DOHH2 (cell line): ENCODE measurements around the gene B3GNT3.

Experiments
- H3F3A ChIP-seq: fragments of 200-600 bp; sonication (generic), shearing (Covaris generic); 2 replicates; pipeline ENCODE4 v1.6.0; 2016; ENCODE audit warnings: antibody characterized with exemption, mild to moderate bottlenecking; ENCODE audit not compliant: control insufficient read depth, insufficient read depth
- H3K27ac ChIP-seq: fragments of 200-600 bp; sonication (generic); 2 replicates; pipeline ENCODE4 v1.5.1; 2014; ENCODE audit warnings: low read depth, mild to moderate bottlenecking, low read length, moderate library complexity
- H3K27me3 ChIP-seq: fragments of 200-600 bp; sonication (generic); 2 replicates; pipeline ENCODE4 v1.6.1; 2014; ENCODE audit warnings: mild to moderate bottlenecking, low read length, mixed read lengths; ENCODE audit not compliant: control insufficient read depth
- H3K36me3 ChIP-seq: fragments of 200-600 bp; sonication (generic); 2 replicates; pipeline ENCODE4 v1.6.1; 2014; ENCODE audit warnings: mild to moderate bottlenecking, low read length, moderate library complexity, mixed read lengths; ENCODE audit not compliant: control insufficient read depth
- H3K4me1 ChIP-seq: fragments of 200-600 bp; sonication (generic); 2 replicates; pipeline ENCODE4 v1.6.1; 2014; ENCODE audit warnings: mild to moderate bottlenecking, low read length, mixed read lengths; ENCODE audit not compliant: control insufficient read depth
- H3K4me2 ChIP-seq: fragments of 200-600 bp; sonication (generic); 2 replicates; pipeline ENCODE4 v1.6.0; 2014; ENCODE audit warnings: mild to moderate bottlenecking, low read length, moderate library complexity
- H3K4me3 ChIP-seq: fragments of 200-600 bp; sonication (generic); 2 replicates; pipeline ENCODE4 v1.5.1; 2014; ENCODE audit warnings: mild to moderate bottlenecking, low read length, mixed read lengths
- H3K79me2 ChIP-seq: fragments of 200-600 bp; sonication (generic); 2 replicates; pipeline ENCODE4 v1.6.1; 2014; ENCODE audit warnings: mild to moderate bottlenecking, low read length, mixed read lengths; ENCODE audit not compliant: control insufficient read depth
- H3K9me2 ChIP-seq: fragments of 200-600 bp; sonication (generic); replicated peaks from 2 replicates; pipeline ENCODE4 v1.6.1; 2014; ENCODE audit warnings: mild to moderate bottlenecking, low read length, mixed read lengths; ENCODE audit not compliant: control insufficient read depth
- H3K9me3 ChIP-seq: fragments of 200-600 bp; sonication (generic); 2 replicates; pipeline ENCODE4 v1.6.1; 2014; ENCODE audit warnings: antibody characterized with exemption, low read length, mixed read lengths; ENCODE audit not compliant: control insufficient read depth, insufficient read depth
- H4K20me1 ChIP-seq: fragments of 200-600 bp; sonication (generic); 2 replicates; pipeline ENCODE4 v1.6.0; 2014; ENCODE audit warnings: low read depth, mild to moderate bottlenecking, antibody characterized with exemption, low read length, moderate library complexity; ENCODE audit not compliant: control insufficient read depth, insufficient read depth
- EZH2phosphoT487 ChIP-seq: fragments of 200-600 bp; sonication (generic); IDR thresholded peaks from 2 replicates; pipeline ENCODE4 v1.6.1; 2017; ENCODE audit warnings: borderline replicate concordance, mild to moderate bottlenecking, antibody characterized with exemption, low read length, moderate library complexity, mixed read lengths
- TF ChIP-seq, protein P1 (sequence below): fragments of 200-600 bp; sonication (generic); IDR thresholded peaks from one replicate; pipeline ENCODE4 v1.5.1; 2014; ENCODE audit warnings: antibody characterized with exemption, mild to moderate bottlenecking, low read depth, low read length; ENCODE audit not compliant: poor library complexity, severe bottlenecking

The B3GNT3 gene

DNA sequence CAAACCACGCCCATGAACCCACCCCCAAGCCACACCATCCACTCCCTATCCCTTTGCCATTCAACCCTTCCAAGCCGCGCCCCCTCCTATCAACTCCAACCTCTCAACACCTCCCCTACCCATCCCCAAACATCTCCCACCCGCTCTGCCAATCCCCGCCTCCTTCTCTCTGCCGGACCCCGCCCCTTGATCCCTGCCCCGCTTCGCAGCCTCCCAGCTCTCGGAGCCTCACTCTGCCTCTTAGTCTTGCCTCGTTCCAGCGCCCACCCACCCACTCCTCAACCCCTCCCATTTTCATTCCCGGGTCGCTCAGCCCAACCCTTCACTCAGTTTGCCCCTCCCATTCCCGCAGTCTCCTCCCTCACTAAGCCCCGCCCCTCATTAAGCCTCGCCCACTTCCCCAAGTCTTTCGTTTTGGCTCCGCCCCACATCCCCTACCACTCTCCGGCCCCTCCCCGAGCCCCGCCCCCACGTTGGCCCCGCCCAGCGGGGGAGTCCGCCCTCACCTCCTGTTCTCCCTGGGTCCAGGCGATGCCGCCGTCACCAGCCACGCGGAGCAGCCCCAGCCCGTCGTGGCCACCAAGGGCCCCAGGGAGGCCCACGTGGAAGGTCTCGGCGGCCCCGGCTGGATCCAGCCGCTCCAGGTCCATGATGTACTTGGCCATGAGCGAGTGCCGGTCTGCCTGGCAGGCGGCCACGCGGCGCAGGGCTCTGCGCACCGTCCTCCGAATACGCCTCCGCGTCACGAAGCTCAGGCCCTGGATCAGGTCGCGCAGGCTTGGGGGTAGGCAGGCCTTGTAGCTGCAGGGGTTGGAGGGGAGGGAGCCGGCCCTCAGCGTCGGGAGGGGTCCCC, 47.1 kb downstream of the B3GNT3 start:
- Histone ChIP-seq H3K4me3 (no peak overlapping the region), H3K4me1 (peaks cover 2% of the 10 kb centered on the region), H3F3A (no peaks in the 10 kb centered on the region), H3K4me2 (no peak overlapping the region), H3K79me2 (no peaks in the 10 kb centered on the region), H3K9me3 (no peaks in the 10 kb centered on the region), H3K27ac (no peak overlapping the region), H3K9me2 (no peaks in the 10 kb centered on the region), H3K36me3 (no peaks in the 10 kb centered on the region), H3K27me3 (no peaks in the 10 kb centered on the region), H4K20me1 (no peaks in the 10 kb centered on the region)
- TF ChIP-seq, protein P1, sequence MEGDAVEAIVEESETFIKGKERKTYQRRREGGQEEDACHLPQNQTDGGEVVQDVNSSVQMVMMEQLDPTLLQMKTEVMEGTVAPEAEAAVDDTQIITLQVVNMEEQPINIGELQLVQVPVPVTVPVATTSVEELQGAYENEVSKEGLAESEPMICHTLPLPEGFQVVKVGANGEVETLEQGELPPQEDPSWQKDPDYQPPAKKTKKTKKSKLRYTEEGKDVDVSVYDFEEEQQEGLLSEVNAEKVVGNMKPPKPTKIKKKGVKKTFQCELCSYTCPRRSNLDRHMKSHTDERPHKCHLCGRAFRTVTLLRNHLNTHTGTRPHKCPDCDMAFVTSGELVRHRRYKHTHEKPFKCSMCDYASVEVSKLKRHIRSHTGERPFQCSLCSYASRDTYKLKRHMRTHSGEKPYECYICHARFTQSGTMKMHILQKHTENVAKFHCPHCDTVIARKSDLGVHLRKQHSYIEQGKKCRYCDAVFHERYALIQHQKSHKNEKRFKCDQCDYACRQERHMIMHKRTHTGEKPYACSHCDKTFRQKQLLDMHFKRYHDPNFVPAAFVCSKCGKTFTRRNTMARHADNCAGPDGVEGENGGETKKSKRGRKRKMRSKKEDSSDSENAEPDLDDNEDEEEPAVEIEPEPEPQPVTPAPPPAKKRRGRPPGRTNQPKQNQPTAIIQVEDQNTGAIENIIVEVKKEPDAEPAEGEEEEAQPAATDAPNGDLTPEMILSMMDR, result no peak
- no peak for TF ChIP-seq EZH2phosphoT487

DNA sequence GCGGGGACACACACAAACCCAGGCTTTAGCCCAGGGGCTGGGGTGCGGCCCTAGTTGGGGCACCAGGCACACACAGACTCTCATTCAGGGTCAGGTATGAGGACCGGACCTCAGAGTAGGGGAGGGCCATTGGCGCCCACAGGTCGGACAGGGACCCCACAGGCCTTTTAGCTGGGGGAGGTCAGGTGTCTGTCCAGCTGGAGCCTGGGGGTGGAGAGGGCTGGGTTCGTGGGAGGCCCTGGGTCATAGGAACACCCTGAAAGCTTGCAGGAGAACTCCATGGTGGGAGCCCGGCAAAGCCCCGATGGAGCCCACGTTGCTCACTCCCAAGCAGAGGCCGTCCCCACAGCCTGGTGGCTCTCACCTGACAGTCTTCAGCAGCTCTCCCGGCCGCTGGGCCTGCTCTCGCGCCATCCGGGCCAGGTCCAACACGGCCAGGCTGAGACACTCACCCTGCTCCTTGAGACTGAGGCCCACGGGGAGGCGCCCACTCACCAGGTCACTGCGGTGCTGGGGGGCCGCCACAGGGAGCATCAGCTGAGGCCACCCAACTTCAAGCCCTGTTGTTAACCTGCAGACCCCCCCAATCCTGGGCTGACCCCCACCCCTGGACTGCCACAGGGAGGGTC, 47.8 kb downstream of the B3GNT3 start:
- Histone ChIP-seq H3K27me3 (no peaks in the 10 kb centered on the region), H3K4me2 (no peak overlapping the region), H3K79me2 (no peaks in the 10 kb centered on the region), H3F3A (0 out of 2 replicates have a peak, but pooled peaks cover 2% of the 10 kb centered on the region), H3K9me3 (no peaks in the 10 kb centered on the region), H3K4me1 (peaks cover 9% of the 10 kb centered on the region), H4K20me1 (no peaks in the 10 kb centered on the region), H3K9me2 (no peaks in the 10 kb centered on the region), H3K36me3 (no peaks in the 10 kb centered on the region), H3K27ac (no peak overlapping the region), H3K4me3 (no peak overlapping the region)
- TF ChIP-seq, protein P1, result no peak
- no peak for TF ChIP-seq EZH2phosphoT487

DNA sequence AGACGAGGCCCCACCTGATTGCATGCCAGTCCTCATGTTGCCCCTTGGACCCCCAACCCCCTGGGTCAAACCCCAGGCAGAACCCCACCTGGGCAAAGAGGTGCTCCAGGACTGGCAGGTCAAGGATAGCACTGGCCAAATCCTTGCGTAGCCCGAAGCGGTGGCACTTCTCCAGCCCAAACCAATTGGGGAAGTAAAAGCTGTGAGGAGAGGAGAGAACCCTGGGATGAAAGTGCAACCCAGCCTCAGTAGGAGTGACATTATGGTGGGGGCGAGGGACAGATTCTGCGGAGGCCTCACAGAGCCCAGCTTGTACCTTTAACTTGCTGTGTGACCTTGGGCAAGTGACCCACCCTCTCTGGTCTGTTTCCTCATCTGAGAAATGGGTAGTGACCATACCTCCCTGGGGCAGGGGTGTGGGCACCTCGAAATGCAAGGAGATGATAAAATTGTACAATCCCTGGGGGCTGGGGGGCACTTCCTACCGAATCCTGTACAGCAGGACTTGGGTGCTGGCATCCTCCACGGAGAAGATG, 48.4 kb downstream of the B3GNT3 start:
- no peaks in the 10 kb centered on the region for H3K27me3 ChIP-seq
- H3F3A ChIP-seq, result 0 out of 2 replicates have a peak, but pooled peaks cover 2% of the 10 kb centered on the region
- no peak overlapping the region for H3K4me3 ChIP-seq
- no peaks in the 10 kb centered on the region for H3K36me3 ChIP-seq
- H3K79me2 ChIP-seq, result no peaks in the 10 kb centered on the region
- no peak overlapping the region for H3K27ac ChIP-seq
- no peak overlapping the region for H3K4me2 ChIP-seq
- H3K4me1 ChIP-seq, result peaks cover 15% of the 10 kb centered on the region
- no peaks in the 10 kb centered on the region for H3K9me3 ChIP-seq
- H4K20me1 ChIP-seq, result no peaks in the 10 kb centered on the region
- no peak for TF ChIP-seq EZH2phosphoT487
- TF ChIP-seq, protein P1, result no peak
- no peaks in the 10 kb centered on the region for H3K9me2 ChIP-seq
